GM19395 (cell line): ENCODE data around the gene SYTL3.
"Not testable (repeated sequence)": the region's sequence is repeated elsewhere in the genome, so short reads cannot be mapped to it uniquely, and the experiment has no call there.

Experiments
- ATAC-seq: cut with Tn5 transposase; IDR thresholded peaks from one replicate; pipeline ENCODE4 v1.9.1; 2021; ENCODE audit warnings: mild to moderate bottlenecking, moderate library complexity; ENCODE audit not compliant: unreplicated experiment

The SYTL3 gene

GRCh38 chr6:158786645-158787304, 136.9 kb downstream of the SYTL3 start:
- ATAC-seq: no peak

GRCh38 chr6:158787395-158787794, 137.5 kb downstream of the SYTL3 start:
- ATAC-seq: no peak

DNA sequence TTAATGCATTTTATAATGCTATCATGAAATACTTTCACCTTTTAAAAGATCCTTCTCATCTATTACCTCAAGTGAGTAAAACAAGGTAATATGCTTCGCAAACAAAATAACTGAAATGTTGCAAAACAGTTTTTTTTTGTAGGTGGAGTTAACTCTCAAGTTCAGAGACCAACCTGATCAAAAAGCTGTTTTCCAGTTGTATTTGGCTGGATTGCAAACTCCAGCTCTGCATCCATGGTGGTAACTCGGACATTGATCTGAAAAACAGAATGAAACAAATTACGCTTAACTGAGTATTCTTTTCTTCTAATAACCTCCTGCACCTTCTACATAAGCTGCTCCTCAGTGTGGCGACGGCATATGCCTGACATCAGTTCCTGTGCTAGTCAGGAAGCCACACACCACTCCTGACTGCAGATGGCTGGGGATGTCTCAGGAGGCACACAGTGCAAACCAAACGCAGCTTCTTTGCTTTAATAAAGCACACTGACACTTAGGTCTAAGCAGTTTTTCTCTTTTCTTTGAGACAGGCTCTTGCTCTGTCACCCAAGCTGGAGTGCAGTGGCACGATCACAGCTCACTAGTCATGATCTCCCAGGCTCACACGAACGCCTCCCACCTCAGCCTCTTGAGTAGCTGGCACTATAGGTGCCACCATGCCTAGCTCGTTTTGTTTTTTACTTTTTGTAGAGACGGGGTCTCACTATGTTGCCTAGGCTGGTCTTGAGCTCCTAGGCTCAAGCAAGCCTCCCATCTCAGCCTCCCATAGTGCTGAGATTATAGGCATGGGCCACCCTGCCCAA, 139.5 kb downstream of the SYTL3 start:
- no peak for ATAC-seq

DNA sequence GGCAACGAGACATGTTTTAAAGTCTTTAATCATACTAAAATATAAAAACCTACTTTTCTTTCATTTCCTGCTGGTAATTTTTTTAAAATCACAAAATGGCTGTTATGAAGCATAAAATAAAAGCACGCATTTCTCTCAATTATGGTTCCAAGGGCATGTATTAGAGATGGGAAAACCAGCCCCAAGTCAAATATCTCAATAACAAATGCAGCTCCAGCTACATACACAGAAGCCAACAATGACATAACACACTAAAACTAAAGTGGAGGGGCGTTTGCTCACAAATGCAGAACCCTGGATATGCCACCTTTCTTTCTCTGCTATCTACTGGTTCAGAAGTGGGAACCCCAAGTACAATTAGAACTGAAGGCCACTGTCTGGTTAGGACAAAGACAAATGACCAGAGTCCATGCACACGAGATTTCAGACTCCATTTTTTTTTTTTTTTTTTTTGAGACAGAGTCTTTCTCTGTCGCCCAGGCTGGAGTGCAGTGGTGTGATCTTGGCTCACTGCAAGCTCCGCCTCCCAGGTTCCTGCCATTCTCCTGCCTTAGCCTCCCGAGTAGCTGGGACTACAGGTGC, 141.5 kb downstream of the SYTL3 start:
- no peak for ATAC-seq

- not testable (repeated sequence) for ATAC-seq
These were observed 142.7 kb downstream of the SYTL3 start for GRCh38 chr6:158792505-158792904.

DNA sequence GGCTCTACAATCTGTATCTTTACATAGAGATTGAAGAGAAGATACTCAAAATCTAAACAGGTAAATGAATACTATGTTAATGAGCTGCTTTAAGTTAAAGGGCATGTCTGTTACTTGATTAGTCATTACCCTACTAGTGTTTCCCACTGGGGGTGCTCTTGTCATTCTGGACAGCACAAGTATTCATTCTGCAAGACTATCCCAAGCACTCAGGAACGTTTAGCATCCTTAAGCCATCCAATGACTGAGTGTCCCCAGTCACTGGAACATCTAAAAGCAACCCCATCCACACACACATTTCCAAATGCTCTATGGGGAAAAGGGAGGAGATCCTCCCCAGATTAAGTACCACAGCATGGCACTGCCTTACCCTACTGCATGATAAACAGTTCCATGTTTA, 143.6 kb downstream of the SYTL3 start:
- peak; percentile 65 for ATAC-seq

GRCh38 chr6:158795516-158795915, 145.7 kb downstream of the SYTL3 start:
- ATAC-seq: no peak

DNA sequence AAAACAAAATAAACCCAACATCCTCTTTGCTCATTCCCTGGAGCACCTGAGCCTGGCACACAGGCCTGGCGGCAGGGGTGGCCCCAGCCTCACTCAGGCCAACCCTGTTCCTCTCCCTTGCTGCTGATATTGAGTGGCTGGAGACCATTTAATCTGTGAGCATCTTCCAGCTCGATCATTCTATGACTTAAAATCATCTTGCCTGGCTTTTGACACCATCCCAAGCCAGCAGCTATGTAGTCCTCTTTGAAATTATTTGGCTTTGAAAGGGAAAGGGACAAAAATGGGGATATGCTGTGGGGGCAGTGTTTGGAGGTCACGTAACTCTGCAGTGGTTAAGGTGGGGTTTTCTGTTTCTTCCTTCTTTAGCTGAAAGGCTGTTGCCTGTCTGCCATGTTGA, 146.5 kb downstream of the SYTL3 start:
- ATAC-seq: no peak

DNA sequence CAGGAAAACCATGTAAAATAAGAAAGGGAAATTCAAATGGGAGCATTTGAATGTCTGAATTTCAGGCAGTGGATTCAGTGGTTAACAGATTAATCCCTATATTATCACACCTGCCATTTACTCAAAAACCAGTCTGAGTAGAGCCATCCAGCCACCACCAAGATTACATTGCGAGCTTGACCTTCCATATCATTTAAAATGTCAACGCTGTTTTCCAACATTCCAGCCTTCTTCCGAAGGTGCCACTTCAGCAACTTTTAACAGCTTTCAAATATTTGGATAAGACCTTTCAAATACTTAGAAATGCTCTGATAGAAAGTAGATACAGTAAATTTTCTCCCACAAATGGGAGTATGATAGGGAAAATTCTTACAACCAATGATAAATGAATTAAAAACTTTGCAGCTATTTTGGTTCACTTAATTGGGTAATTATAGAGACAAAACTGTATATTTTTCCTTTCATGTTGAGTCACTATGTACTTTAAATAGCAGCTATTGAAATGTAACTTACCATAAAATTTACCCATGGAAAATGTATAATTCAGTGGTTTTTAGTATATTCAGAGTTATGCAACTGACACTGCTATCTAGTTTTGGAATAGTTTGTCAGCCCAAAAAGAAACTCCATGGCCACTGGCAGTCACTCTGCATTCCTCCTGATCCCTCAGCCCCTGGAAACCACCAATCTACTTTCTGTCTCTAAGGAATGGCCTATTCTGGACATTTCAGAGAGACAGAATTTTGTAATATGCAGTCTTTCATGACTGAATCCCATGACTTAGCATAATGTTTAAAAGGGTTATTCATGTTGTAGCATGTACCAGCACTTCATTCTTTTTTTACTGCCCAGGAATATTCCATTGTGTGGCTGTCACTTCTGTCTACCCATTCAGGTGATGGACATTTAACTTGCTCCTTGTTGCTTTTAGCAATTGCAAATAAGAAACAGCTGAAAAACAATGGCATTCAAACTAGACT, 147.8 kb downstream of the SYTL3 start:
- ATAC-seq: no peak

- ATAC-seq: no peak
These were observed 148.5 kb downstream of the SYTL3 start for GRCh38 chr6:158798311-158798710.

GRCh38 chr6:158799051-158799792, 149.4 kb downstream of the SYTL3 start:
- ATAC-seq: no peak

- ATAC-seq: no peak
These were observed 151.9 kb downstream of the SYTL3 start for GRCh38 chr6:158801655-158802294.

DNA sequence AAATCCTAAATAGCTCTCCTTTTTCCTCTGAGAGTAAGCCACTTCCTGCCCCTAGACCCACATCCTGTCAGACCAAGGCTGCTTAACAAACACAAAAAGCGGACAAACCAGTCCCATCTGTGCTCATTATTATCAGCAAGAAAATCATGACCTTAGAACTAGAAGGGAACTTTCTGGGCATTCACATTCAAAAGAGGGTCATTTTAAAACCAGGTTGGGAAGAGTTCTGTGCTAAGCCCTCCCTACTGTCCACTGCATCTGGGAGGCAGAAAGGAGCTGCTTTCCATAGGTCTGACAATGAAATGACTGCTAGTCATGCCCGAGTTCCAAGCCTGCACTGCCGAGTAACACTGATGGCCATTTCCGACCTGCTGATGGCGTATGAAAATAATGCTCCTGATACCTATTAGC, 153.9 kb downstream of the SYTL3 start:
- ATAC-seq: peak; percentile 81

- ATAC-seq: no peak
These were observed 154.4 kb downstream of the SYTL3 start for GRCh38 chr6:158804207-158804606.

GRCh38 chr6:158805698-158806377, 156.0 kb downstream of the SYTL3 start:
- no peak for ATAC-seq

DNA sequence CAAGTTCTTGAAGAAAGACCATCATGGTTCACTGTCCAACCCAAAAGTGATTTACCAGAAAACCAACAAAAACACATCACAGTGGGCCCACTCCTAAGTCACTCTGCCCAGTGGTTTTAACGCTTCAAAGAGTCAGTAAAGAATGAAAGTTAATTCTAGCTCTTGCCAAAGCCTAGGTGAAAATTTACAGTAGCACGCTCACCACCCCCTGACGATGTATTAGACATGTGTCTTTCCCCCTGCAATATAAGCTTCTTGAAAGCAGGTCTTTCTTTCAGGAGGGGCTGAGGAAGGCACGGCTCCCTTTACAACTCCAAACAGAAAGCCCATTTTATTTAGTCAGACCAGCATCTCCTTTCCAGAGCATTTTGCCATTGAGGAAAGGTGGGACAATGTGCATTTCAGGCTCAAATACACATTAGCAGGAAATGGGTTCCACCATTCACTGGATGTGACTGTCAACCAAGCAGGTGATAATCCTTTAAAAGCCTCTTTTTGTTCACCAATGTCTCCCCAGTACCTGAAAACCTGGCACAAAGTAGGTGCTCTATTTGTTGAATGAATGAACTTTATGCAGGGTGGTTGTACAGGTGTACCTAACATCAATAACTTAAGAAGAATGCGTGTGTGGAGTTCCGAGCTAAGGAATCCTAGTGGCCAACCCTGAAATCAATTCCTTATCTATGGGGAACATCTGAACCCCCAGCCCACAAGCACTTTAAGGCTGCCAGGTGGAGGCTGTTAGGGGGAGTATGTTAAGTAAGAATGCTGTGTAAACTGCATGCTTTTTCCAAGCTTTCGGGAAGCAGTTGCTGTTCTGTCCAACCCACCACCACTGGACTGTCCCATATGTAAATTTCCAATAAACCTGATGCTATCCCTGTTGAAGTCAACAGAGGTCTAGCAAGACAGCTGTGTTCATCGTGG, 157.9 kb downstream of the SYTL3 start:
- no peak for ATAC-seq

GRCh38 chr6:158808442-158808833, 158.6 kb downstream of the SYTL3 start:
- ATAC-seq: no peak
